AG09309 (cell line): Measurements from ENCODE around the gene TMEM171.

Source experiments
- DNase-seq: peaks from one replicate; pipeline ENCODE4 v3.0.0-alpha.2; 2010; ENCODE audit warnings: low read depth
- H3K4me3 ChIP-seq: 2 replicates; pipeline ENCODE4 v1.5.1; 2011; ENCODE audit warnings: mild to moderate bottlenecking, low read depth, low read length, moderate library complexity; ENCODE audit not compliant: control insufficient read depth
- TF ChIP-seq, protein P1 (sequence below): IDR thresholded peaks from 2 replicates; pipeline ENCODE4 v1.5.1; 2011; ENCODE audit warnings: mild to moderate bottlenecking, low read depth, low read length, inconsistent platforms; ENCODE audit not compliant: insufficient read depth, control insufficient read depth; ENCODE audit errors: missing control alignments

Gene TMEM171

DNA sequence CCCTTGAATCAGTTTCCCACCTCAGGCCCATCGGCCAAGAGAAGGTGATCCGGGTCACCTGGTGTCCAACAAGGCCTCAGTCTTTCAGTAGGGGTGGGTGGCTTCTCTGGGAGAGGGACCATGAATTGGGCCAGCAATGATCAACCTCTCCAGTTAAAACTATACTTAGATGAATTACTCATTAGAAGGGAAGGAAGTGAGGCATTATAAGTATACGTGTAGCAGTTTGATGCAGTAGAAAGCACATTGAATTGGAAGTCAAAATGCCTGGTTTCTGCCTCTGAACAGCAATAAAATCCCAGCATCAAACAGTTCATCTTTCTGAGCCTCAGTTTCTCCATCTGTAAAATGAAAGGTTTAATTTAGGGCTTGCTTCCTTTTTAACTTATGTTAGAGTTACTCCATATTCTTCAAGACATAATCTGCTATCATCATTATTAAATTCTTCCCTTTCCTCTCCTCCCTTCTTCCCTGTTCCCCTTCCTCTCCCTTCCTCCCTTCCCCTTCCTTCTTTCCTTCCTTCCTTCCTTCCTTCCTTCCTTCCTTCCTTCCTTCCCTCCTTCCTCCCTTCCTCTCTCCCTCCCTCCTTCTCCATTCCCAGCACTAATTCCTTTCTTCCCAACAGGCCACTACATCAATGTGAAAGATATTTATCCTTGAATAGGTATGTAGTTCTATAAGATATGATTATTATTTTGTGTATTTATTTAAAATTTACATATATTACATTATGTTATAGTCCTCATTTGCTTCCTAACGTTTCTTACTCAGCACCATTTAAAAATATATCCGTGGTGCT is 34.0 kb downstream of the TMEM171 start:
- TF ChIP-seq, protein P1, sequence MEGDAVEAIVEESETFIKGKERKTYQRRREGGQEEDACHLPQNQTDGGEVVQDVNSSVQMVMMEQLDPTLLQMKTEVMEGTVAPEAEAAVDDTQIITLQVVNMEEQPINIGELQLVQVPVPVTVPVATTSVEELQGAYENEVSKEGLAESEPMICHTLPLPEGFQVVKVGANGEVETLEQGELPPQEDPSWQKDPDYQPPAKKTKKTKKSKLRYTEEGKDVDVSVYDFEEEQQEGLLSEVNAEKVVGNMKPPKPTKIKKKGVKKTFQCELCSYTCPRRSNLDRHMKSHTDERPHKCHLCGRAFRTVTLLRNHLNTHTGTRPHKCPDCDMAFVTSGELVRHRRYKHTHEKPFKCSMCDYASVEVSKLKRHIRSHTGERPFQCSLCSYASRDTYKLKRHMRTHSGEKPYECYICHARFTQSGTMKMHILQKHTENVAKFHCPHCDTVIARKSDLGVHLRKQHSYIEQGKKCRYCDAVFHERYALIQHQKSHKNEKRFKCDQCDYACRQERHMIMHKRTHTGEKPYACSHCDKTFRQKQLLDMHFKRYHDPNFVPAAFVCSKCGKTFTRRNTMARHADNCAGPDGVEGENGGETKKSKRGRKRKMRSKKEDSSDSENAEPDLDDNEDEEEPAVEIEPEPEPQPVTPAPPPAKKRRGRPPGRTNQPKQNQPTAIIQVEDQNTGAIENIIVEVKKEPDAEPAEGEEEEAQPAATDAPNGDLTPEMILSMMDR = no peak
- no peak overlapping the region for H3K4me3 ChIP-seq
- no peak for DNase-seq

DNA sequence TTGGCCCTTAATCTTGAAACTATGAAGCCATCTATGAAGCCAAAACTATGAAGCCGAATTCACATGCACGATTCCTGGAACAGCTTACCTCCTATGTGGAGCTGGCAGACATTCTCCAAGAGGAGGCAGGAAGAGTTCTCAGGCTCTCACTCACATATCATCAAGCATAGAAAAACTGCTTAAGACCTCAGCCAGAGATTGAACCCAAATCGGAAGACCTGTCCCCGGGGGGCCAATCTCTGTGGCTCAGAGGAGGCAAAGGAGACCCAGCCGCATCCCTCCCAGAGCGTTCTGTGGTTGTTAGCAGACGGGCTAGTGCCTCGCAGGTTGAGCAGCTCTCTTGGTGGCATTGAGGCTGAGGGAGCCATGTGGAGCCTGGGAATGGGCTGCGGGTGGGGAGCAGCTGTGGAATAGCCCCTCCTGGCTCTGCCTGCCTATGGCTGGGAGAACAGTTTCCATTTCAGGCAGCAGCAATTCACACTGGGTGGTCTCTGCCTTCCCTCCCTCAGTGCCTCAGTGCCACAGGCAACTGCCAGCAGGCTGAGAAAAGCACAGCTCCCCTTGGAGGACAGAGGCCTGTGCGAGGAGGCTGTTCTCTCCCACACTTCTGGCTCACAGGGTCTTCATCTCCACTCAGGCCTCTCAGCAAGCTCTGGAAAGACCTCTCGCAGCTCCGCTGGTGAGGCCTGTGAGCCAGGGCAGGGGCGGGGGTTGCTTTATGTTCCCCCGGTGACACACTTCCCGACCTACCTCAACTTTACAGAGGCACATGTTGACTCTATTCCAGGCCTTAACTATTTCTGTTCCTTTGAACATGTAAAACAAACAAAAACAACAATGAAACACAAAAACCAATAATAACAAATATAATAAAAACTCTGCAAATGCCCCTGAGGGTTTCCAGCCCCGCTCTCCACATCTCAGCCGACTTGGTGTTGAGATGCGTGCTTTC is 35.2 kb downstream of the TMEM171 start:
- TF ChIP-seq, protein P1 = no peak
- no peak overlapping the region for H3K4me3 ChIP-seq
- no peak for DNase-seq

DNA sequence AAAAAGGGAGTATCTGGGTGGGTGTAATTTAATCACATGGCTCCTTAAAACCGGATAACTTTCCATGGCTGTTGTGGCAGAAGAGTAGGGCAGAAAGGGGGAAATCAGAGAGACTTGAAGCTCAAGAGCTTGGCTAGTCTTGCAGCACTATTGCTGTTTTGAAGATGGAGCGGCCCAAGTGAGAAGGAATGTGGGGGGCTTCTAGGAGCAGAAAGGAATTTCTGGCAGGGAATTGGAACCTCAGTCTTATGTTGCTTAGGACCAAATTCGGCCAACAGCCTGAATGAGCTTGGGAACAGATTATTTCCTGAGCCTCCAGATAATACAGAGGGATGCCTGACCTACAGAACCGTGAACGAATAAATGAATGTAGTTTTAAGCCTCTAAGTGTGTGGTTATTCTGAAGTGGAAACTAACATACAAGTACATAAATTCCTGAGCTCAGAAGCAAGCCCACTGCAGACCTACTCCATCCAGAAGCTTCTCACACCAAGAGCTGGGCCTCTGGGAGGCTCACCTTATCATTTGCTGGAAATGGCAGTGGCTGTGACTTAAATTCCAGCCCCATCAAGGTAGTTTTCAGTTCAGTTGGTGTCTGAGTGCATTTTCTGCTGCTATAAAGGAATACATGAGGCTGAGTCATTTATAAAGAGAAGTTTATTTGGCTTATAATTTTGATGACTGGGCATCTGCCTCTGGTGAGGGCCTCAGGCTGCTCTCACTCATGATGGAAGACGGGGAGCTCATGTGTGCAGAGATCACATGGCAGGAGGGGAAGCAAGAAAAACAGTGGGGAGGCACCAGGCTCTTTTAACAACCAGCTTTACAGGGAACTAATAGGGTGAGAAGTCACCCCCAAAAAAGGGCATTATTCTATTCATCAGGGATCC is 37.3 kb downstream of the TMEM171 start:
- TF ChIP-seq, protein P1 = no peak
- DNase-seq = no peak
- H3K4me3 ChIP-seq = no peak overlapping the region

DNA sequence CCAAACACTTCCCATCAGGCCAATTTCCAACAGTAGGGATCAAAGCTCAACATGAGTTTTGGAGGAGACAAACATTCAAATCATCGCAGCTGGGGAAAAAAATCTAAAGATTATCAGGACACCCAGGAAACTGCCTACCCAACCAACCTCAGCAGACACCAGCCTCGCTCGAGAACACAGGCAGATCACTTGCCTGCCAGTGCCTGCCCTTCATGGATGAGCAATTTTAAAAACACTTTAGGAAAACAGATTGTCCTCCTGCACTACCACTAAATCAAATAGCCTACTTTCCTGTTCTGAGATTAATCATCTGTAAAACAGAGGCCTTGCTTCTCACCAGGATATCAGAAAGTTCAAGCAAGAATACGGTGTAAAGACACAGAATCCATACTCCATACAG is 37.9 kb downstream of the TMEM171 start:
- no peak overlapping the region for H3K4me3 ChIP-seq
- DNase-seq = no peak

DNA sequence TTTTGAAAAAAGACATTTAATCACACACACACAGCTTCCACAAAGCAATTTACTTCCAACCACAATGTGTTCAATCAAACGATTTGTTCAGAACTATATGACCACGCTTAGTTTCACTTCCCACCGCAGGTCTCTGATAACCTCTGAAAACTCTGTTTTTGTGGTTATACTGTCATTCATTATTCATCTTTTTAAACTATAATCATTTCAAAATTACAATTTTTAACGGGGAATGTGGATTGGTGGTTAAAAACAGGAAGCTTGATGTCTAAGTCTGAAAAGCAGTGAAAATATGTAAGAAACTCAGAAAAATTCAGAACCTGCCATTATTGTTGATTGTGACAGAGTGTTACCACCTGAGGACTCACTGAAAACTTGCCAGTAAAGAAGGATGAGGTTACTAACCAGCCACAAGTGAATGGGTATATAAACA is 39.9 kb downstream of the TMEM171 start:
- TF ChIP-seq, protein P1 = no peak
- DNase-seq = no peak

More for the DNA sequence above, 37.9 kb downstream of the TMEM171 start:
- TF ChIP-seq, protein P1 = no peak

DNA sequence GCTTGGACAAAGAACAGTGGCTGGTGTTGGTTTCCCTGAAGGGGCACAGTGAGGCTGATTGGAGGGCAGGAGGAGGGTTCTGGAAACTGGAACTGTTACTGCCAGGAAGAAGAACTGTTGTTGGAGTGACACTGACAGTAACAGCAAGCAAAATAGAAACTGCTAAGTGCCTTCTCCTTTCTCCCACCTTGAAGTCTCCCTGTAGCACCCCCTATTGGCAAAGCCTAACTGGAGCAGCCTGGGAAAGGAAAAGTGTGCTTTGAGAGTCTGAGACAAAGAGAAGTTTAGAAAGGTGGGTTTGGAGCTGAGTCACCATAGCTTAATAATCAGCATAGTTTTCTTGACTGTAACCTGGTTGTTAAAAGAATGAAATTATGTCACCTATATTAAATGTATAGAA is 50.1 kb downstream of the TMEM171 start:
- TF ChIP-seq, protein P1 = peak; percentile 48
- no peak for DNase-seq
- no peak overlapping the region for H3K4me3 ChIP-seq

More for the DNA sequence above, 39.9 kb downstream of the TMEM171 start:
- no peak overlapping the region for H3K4me3 ChIP-seq
